Measurements from ENCODE around the gene UQCC3.

The UQCC3 gene

GRCh38 chr11:62677156-62677555 lies 5.7 kb downstream of the UQCC3 start:
- no peak for TF ChIP-seq TAF1 (IDR thresholded peaks at IDR 0.05; ENCODE audit: borderline replicate concordance, insufficient read depth, low read length)
- no peak for TF ChIP-seq FOXP2 (optimal IDR thresholded peaks at IDR 0.05; ENCODE audit: borderline replicate concordance, extremely low read depth, extremely low read length, insufficient read depth)
- no peak for TF ChIP-seq REST (IDR thresholded peaks at IDR 0.05; ENCODE audit: insufficient read depth in 1 of 2, low read depth in 2 of 2, low read length in 2 of 2)
- TF ChIP-seq SIN3A (IDR thresholded peaks at IDR 0.05; ENCODE audit: borderline replicate concordance, insufficient read depth, low read length) = no peak
- TF ChIP-seq POLR2AphosphoS5 (IDR thresholded peaks at IDR 0.05; ENCODE audit: low read depth, low read length) = no peak

- TF ChIP-seq REST (IDR thresholded peaks at IDR 0.05; ENCODE audit: insufficient read depth in 1 of 2, low read depth in 2 of 2, low read length in 2 of 2) (no peak), POLR2AphosphoS5 (IDR thresholded peaks at IDR 0.05; ENCODE audit: low read depth, low read length) (no peak), SIN3A (IDR thresholded peaks at IDR 0.05; ENCODE audit: borderline replicate concordance, insufficient read depth, low read length) (no peak)
These were observed 6.2 kb downstream of the UQCC3 start for GRCh38 chr11:62677714-62678113.

- TF ChIP-seq TAF1 (IDR thresholded peaks at IDR 0.05; ENCODE audit: borderline replicate concordance, insufficient read depth, low read length) (no peak), SIN3A (IDR thresholded peaks at IDR 0.05; ENCODE audit: borderline replicate concordance, insufficient read depth, low read length) (no peak), POLR2AphosphoS5 (IDR thresholded peaks at IDR 0.05; ENCODE audit: low read depth, low read length) (no peak), REST (IDR thresholded peaks at IDR 0.05; ENCODE audit: insufficient read depth in 1 of 2, low read depth in 2 of 2, low read length in 2 of 2) (no peak), FOXP2 (optimal IDR thresholded peaks at IDR 0.05; ENCODE audit: borderline replicate concordance, extremely low read depth, extremely low read length, insufficient read depth) (no peak)
These were observed 6.9 kb downstream of the UQCC3 start for GRCh38 chr11:62678433-62678769.

- TF ChIP-seq FOXP2 (optimal IDR thresholded peaks at IDR 0.05; ENCODE audit: borderline replicate concordance, extremely low read depth, extremely low read length, insufficient read depth) = peak; percentile 23
- TF ChIP-seq TAF1 (IDR thresholded peaks at IDR 0.05; ENCODE audit: borderline replicate concordance, insufficient read depth, low read length) = peak; percentile 60; the same call in 1 of the 2 replicates
- TF ChIP-seq POLR2AphosphoS5 (IDR thresholded peaks at IDR 0.05; ENCODE audit: low read depth, low read length) = peak; percentile 72
- peak in 1 of 2 experiments; percentile 73; a peak in 2 of 4 replicates for TF ChIP-seq REST (IDR thresholded peaks at IDR 0.05; ENCODE audit: insufficient read depth in 1 of 2, low read depth in 2 of 2, low read length in 2 of 2)
- peak; percentile 82; the same call in 1 of the 2 replicates for TF ChIP-seq SIN3A (IDR thresholded peaks at IDR 0.05; ENCODE audit: borderline replicate concordance, insufficient read depth, low read length)
These were observed 7.6 kb downstream of the UQCC3 start, which contains the start of gene UBXN1 for GRCh38 chr11:62678770-62679696. TSS of gene UBXN1 (minus strand) at chr11:62679073. CDS start at chr11:62678923, 150 bp downstream.

Data from PFSK-1 (cell line).